Spinal cord (tissue), 10 donors: ENCODE results near the gene DIS3L2. TPM values are rescaled to one million over a fixed set of nuclear protein-coding genes. Genes with fewer than 3 reads are reported as not detected.
"Not testable (repeated sequence)": the region's sequence is repeated elsewhere in the genome, so short reads cannot be mapped to it uniquely, and the experiment has no call there.

Experiments
- DNase-seq, 6 donors: peaks; one replicate each; pipeline versions ENCODE4 v3.0.0 to v3.0.0-alpha.2; 2013 to 2015; ENCODE audit warnings: low spot score in 6 of 6, low read depth in 4 of 6
- H3K27ac ChIP-seq: one replicate; pipeline ENCODE4 v1.5.1; 2013; ENCODE audit warnings: low read depth, low read length, control low read depth
- H3K27me3 ChIP-seq: one replicate; pipeline ENCODE4 v1.6.1; 2013; ENCODE audit warnings: low read length; ENCODE audit not compliant: control insufficient read depth, insufficient read depth
- H3K36me3 ChIP-seq: one replicate; pipeline ENCODE4 v1.6.1; 2013; ENCODE audit warnings: low read length; ENCODE audit not compliant: control insufficient read depth, insufficient read depth
- H3K4me1 ChIP-seq: one replicate; pipeline ENCODE4 v1.6.1; 2013; ENCODE audit warnings: low read length; ENCODE audit not compliant: control insufficient read depth, insufficient read depth
- H3K4me3 ChIP-seq: one replicate; pipeline ENCODE4 v1.5.1; 2013; ENCODE audit warnings: low read depth, low read length, control low read depth
- H3K9me3 ChIP-seq: one replicate; pipeline ENCODE4 v1.6.1; 2013; ENCODE audit warnings: low read length; ENCODE audit not compliant: control insufficient read depth, insufficient read depth
- WGBS: methylation state at CpG from one replicate; pipeline ENCODE4 v1.1.5; 2013; ENCODE audit warnings: missing lambda C conversion rate; ENCODE audit not compliant: insufficient coverage; 5-methylcytosine and 5-hydroxymethylcytosine counted together
- polyA plus RNA-seq, 2 donors: library from polyadenylated mRNA; unstranded; fragments of 120-200 nt; gene quantifications; one replicate each; pipeline ENCODE4 v1.2.1, GENCODE V29; 2013; ENCODE audit not compliant: insufficient read length in 2 of 2
- total RNA-seq, 2 donors: library from RNA; depleted of rRNA in 1 of 2; stranded (reverse); fragments of 120-200 nt in 1 of 2; fragments of >200 nt in 1 of 2; gene quantifications; one replicate each; pipeline versions ENCODE4 v1.2.3 to v1.2.4, GENCODE V29; 2013 to 2014
- donor health status: healthy.

The DIS3L2 gene
- total and polyA plus RNA-seq, 4 donors = 29.8 to 37.2 (median 33.2) TPM

DNA sequence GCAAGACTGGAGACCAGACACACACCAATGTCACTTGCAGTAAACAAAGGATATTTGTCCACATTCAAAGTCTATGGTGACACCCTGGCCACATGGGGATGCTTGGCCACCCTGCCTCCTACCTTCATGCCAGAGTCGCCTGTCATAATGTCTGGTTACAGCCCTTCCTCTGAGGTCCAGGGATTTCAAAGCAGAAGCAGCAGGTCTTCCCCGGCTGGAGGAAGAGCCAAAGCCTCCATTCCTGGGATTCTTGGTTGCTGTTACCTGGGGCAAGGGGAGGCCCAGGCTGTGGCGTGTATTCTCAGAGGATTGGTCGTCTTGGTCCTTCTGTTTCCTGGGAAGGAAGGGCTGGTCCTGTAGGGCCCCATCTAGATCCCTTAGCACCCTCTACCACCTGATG is 414.7 kb downstream of the DIS3L2 start:
- DNase-seq = no peak
- H3K9me3 ChIP-seq = no peaks in the 10 kb centered on the region
- H3K27ac ChIP-seq = no peak overlapping the region
- WGBS = 94% methylated on average over 4 of the region's 4 CpGs
- no peaks in the 10 kb centered on the region for H3K36me3 ChIP-seq
- H3K4me3 ChIP-seq = no peak overlapping the region
- peaks cover 1% of the 10 kb centered on the region for H3K27me3 ChIP-seq
- no peaks in the 10 kb centered on the region for H3K4me1 ChIP-seq

DNA sequence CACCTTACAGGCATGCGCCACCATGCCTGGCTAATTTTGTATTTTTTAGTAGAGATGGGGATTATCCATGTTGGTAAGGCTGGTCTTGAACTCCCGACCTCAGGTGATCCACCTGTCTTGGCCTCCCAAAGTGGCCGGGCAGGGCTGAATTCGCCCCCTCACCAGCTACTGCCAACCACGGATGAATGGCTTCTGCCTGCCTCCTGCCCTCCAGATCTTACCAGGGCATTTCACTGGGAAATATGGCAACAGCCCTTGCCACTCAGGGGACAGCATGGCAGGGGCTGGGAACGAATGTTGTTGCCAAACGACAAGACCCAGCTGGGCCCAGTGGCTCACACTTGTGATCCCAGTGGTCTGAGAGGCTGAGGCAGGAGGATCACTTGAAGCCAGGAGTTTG is 415.2 kb downstream of the DIS3L2 start:
- no peaks in the 10 kb centered on the region for H3K9me3 ChIP-seq

DNA sequence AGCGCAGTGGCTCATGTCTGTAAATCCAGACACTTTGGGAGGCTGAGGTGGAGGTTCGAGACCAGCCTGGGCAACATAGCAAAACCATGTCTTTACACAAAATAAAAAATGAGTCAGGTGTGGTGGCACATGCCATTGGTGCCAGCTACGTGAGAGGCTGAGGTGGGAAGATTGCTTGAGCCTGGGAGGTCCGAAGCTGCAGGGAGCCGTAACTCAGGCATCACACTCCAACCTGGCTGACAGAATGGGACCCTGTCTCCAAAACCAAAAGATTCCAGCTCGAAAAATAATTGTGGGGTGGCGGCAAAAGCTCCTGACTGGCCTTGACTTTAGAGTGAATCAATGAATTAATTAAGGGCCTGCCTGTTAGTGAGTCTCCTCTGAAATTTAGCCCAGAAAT is 415.8 kb downstream of the DIS3L2 start:
- H3K36me3 ChIP-seq = no peaks in the 10 kb centered on the region
- H3K27me3 ChIP-seq = peaks cover 10% of the 10 kb centered on the region
- no peak overlapping the region for H3K4me3 ChIP-seq
- 82% methylated on average over 2 of the region's 7 CpGs for WGBS
- DNase-seq = no peak
- no peaks in the 10 kb centered on the region for H3K4me1 ChIP-seq
- no peak overlapping the region for H3K27ac ChIP-seq
- no peaks in the 10 kb centered on the region for H3K9me3 ChIP-seq

More for the DNA sequence above, 415.2 kb downstream of the DIS3L2 start:
- H3K27me3 ChIP-seq = peaks cover 4% of the 10 kb centered on the region
- H3K36me3 ChIP-seq = no peaks in the 10 kb centered on the region
- no peak for DNase-seq
- no peaks in the 10 kb centered on the region for H3K4me1 ChIP-seq
- H3K4me3 ChIP-seq = no peak overlapping the region
- WGBS = 83% methylated on average over 7 of the region's 7 CpGs
- H3K27ac ChIP-seq = no peak overlapping the region

DNA sequence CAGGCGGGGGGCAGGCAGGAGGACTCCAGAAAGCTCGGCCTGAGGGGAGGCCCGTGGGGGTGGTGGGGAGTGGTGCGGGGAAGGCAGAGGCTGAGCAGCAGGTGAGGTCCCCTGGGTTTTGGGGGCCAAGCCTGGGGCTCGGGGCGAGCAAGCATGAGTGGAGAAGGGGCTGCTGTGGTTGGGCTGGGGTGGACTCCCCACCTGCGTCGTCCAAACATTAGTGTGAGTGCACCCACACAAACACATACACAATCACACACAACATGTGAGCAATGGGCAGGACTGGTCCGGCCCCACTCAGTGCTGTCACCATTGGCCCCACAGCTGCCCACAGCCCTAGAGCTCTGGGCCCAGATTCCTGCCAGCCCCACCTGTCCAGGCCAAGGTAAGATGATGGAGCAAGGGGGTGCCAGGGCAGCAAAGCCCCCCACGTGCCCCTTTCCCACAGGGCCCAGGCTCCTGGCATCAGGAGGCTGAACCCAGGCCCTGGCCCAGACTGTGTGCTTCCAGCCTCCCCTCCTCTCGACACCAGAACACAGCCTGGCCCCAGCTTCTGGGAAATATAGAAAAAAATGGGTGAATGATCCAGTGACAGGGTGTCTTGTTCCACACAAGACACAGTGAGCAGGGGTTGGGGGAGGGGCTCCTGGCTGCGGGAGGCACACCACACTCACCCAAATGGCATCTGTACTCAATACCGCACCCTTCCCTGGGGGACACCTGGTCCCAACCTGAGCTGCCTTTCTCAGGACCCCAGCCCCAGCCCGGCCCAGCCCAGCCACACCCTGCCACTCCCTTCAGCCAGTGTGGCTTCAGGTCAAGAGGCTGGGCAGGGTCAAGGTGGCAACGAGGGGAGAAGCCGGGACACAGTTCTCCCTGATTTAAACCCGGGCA is 416.6 kb downstream of the DIS3L2 start:
- Histone ChIP-seq H3K36me3 (no peaks in the 10 kb centered on the region), H3K27ac (no peak overlapping the region), H3K4me1 (no peaks in the 10 kb centered on the region), H3K9me3 (no peaks in the 10 kb centered on the region), H3K27me3 (peaks cover 16% of the 10 kb centered on the region), H3K4me3 (no peak overlapping the region)
- no peak for DNase-seq
- 85% methylated on average over 9 of the region's 17 CpGs for WGBS

DNA sequence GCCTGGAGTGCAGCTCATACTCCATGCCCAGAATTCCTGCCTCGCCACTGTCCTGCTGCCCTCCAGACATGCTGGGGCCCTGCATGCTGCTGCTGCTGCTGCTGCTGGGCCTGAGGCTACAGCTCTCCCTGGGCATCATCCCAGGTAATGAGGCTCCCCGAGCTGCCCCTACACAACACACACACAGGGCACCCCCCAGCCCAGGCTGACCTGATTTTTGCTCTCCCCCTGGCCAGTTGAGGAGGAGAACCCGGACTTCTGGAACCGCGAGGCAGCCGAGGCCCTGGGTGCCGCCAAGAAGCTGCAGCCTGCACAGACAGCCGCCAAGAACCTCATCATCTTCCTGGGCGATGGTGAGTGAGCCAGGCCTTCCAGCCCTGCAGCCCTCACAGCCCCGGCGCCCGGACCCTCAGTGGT is 417.2 kb downstream of the DIS3L2 start, which contains the start of gene ALPP:
Gene ALPP, plus strand, starts transcription at position 17 of the 417 bp plus-strand sequence. Its CDS starts 52 bp downstream, at position 69.
- H3K27me3 ChIP-seq = peaks cover 21% of the 10 kb centered on the region
- DNase-seq, H3K4me1 ChIP-seq, H3K27ac ChIP-seq, H3K4me3 ChIP-seq, H3K36me3 ChIP-seq, H3K9me3 ChIP-seq: not testable (repeated sequence)
- WGBS = 85% methylated on average over 11 of the region's 12 CpGs

- WGBS = 85% methylated on average over 15 of the region's 41 CpGs
- H3K27ac ChIP-seq, DNase-seq: not testable (repeated sequence)
Measured at GRCh38 chr2:232379610-232380590, 418.4 kb downstream of the DIS3L2 start.

GRCh38 chr2:232381204-232382031 is 419.9 kb downstream of the DIS3L2 start:
- not testable (repeated sequence) for DNase-seq, H3K9me3 ChIP-seq, H3K36me3 ChIP-seq, H3K4me3 ChIP-seq, H3K4me1 ChIP-seq, H3K27ac ChIP-seq
- WGBS = 34% methylated on average over 50 of the region's 59 CpGs
- H3K27me3 ChIP-seq = peaks cover 44% of the 10 kb centered on the region

More at GRCh38 chr2:232379610-232380590, 418.4 kb downstream of the DIS3L2 start:
- not testable (repeated sequence) for H3K36me3 ChIP-seq, H3K4me3 ChIP-seq, H3K4me1 ChIP-seq, H3K9me3 ChIP-seq
- H3K27me3 ChIP-seq = peaks cover 32% of the 10 kb centered on the region

DNA sequence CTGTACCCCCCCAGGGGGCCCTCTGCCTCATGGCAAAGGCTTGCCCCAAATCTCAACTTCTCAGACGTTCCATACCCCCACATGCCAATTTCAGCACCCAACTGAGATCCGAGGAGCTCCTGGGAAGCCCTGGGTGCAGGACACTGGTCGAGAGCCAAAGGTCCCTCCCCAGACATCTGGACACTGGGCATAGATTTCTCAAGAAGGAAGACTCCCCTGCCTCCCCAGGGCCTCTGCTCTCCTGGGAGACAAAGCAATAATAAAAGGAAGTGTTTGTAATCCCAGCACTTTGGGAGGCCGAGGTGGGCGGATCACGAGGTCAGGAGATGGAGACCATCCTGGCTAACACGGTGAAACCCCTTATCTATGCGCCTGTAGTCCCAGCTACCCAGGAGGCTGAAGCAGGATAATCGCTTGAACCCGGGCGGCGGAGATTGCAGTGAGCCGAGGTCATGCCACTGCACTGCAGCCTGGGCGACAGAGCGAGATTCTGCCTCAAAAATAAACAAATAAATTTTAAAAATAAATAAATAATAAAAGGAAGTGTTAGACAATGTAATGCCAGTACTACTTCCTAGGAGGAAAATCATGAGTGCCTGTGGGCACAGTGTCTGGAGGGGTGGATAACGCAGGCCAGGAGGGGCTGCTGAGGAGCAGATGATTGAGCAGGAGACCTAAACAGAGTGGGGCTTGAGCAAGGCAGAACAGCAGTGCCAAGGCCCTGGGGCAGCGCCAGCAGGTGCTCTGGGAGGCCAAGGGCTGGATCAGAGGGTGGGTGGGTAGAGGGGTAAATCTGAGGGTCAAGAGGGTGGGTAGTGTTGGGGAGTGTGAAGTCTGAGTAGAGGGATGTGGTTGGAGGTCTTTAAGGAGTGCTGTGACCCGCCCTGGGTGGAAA is 421.1 kb downstream of the DIS3L2 start:
- Histone ChIP-seq H3K4me3 (no peak overlapping the region), H3K36me3 (no peaks in the 10 kb centered on the region), H3K27ac (no peak overlapping the region), H3K4me1 (peaks cover 14% of the 10 kb centered on the region), H3K9me3 (no peaks in the 10 kb centered on the region), H3K27me3 (peaks cover 56% of the 10 kb centered on the region)
- no peak for DNase-seq
- 56% methylated on average over 11 of the region's 18 CpGs for WGBS
